Measurements from ENCODE around the gene ANKRD34A. TPM values are rescaled to one million over a fixed set of nuclear protein-coding genes. Genes with fewer than 3 reads are reported as not detected.

ANKRD34A gene
- 1.3 and 2.0 TPM in 2 replicates for total RNA-seq (2014; rRNA removed; shearing (Covaris generic))

- peak; percentile 90 for DNase-seq (ENCODE audit: low read depth)
Observed at GRCh38 chr1:145964328-145965118, at the start of gene ANKRD34A, which contains the start of gene POLR3GL. TSS of gene ANKRD34A (minus strand) at chr1:145964575. CDS start at chr1:145961759, 2,816 bp downstream. TSS of gene POLR3GL (plus strand) at chr1:145964690. CDS start at chr1:145974866, 10,176 bp downstream.

GRCh38 chr1:146013559-146013922, 49.2 kb upstream of the ANKRD34A start:
- no peak for DNase-seq (ENCODE audit: low read depth)

- DNase-seq (ENCODE audit: low read depth) = peak; percentile 82
Observed at GRCh38 chr1:146012703-146013558, 48.6 kb upstream of the ANKRD34A start.

- DNase-seq (ENCODE audit: low read depth) = no peak
Observed at GRCh38 chr1:146010126-146010738, 45.9 kb upstream of the ANKRD34A start.

GRCh38 chr1:146007489-146008133, 43.2 kb upstream of the ANKRD34A start:
- DNase-seq (ENCODE audit: low read depth) = no peak

- DNase-seq (ENCODE audit: low read depth) = no peak
Observed at GRCh38 chr1:146001709-146002108, 37.3 kb upstream of the ANKRD34A start.

GRCh38 chr1:145999321-146000024, 35.1 kb upstream of the ANKRD34A start:
- DNase-seq (ENCODE audit: low read depth) = no peak

- DNase-seq (ENCODE audit: low read depth) = no peak
Observed at GRCh38 chr1:145997718-145998023, 33.3 kb upstream of the ANKRD34A start.

GRCh38 chr1:145997016-145997717, 32.8 kb upstream of the ANKRD34A start:
- DNase-seq (ENCODE audit: low read depth) = no peak

- peak; percentile 95 for DNase-seq (ENCODE audit: low read depth)
Observed at GRCh38 chr1:145996433-145997015, 32.1 kb upstream of the ANKRD34A start, which contains the start of gene TXNIP. TSS of gene TXNIP (minus strand) at chr1:145996579. CDS start at chr1:145996266, 313 bp downstream.

GRCh38 chr1:145995964-145996432, 31.6 kb upstream of the ANKRD34A start:
- no peak for DNase-seq (ENCODE audit: low read depth)

GRCh38 chr1:145995148-145995881, 30.9 kb upstream of the ANKRD34A start:
- DNase-seq (ENCODE audit: low read depth) = no peak

GRCh38 chr1:145994391-145995120, 30.2 kb upstream of the ANKRD34A start:
- DNase-seq (ENCODE audit: low read depth) = no peak

GRCh38 chr1:145993618-145994390, 29.4 kb upstream of the ANKRD34A start:
- DNase-seq (ENCODE audit: low read depth) = no peak

GRCh38 chr1:145992958-145993617, 28.7 kb upstream of the ANKRD34A start:
- no peak for DNase-seq (ENCODE audit: low read depth)

GRCh38 chr1:145992502-145992936, 28.1 kb upstream of the ANKRD34A start:
- no peak for DNase-seq (ENCODE audit: low read depth)

All from RPMI7951 (cell line).